HG03442 (cell line): ENCODE measurements around the gene SH3GL3.

Experiments
- ATAC-seq: cut with Tn5 transposase; IDR thresholded peaks from one replicate; pipeline ENCODE4 v1.9.1; 2021; ENCODE audit warnings: mild to moderate bottlenecking, moderate library complexity; ENCODE audit not compliant: unreplicated experiment

SH3GL3 gene

DNA sequence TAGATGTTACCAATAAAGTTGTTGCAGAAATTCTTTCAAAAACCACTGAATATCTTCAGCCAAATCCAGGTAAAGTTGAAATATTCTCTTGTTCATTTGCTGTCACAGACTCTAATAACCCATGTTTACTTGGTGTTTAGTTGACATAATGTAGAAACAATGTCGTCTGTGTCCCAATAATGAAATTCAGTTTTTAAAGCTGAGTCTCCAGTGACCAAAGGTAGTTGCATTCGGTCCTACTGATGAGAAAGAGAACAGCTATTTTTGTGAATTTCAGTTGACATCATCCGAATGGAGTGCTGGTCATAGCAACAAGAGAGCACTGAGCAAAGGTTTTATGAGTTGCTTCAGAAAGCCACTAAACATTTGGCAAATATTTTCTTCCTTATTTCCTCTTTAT lies 118.0 kb downstream of the SH3GL3 start:
- no peak for ATAC-seq

DNA sequence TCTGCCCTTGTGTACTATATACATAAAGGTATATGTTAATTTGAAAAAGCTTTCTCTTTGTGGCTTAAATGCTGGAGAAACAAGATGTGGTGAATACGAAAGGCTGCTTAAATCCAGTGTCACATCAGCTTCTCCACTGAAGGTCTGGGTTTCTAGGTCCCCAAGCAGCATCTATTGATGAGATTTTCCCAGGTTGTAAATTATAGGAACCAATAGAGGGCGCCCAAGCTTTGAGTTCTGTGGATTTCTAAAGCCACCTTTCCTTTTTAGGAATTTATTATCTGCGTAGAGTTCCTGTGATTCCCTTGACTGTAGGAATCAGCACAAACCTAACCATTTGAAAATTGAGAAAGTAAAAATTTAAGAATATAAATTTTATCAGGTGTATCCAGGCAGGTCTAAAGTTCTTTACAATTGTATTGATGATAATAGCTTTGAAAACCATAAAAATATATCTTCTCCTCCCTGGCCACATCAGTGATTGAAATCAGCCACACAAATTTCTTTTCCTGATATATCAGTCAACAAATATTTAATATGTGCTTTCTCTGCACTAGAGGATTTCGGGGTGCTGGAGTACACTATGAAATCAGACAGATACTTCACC lies 118.5 kb downstream of the SH3GL3 start:
- ATAC-seq: no peak

DNA sequence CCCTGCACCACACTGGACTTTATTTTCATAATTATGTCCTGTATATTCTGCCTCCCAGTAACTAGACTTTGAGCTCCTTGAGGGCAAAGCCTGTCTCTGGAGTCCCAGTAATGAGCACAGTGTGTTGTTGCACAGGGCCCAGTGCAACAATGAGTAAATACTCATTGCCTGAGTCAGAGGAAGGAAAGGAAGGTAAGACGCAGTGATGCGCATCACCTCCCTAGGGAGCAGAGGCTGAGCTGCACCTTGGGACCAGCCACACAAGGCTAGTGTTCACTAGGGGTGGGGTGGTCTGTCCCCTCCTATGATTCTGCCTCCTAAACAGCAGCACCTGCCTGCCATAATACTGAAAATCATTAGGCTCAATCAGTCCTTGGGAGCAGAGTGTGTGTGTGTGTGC lies 120.2 kb downstream of the SH3GL3 start:
- no peak for ATAC-seq

DNA sequence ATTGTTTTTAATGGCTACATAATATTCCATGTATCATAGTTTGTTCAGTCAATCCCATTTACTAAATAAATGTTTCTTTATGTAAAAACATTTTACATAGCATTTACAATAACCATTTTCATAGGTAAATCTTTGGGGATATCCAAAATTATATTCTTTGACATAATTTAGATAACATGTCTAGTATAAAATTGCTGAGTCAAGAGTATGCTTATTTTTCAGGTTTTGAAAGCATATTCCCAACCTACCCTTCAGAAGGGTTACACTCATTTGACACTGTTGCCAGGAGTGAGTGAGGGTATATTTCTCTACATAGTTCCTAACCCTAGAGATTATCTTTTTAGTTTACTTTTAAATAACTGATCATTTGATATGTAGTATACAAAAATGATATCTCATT lies 122.2 kb downstream of the SH3GL3 start:
- ATAC-seq: no peak

DNA sequence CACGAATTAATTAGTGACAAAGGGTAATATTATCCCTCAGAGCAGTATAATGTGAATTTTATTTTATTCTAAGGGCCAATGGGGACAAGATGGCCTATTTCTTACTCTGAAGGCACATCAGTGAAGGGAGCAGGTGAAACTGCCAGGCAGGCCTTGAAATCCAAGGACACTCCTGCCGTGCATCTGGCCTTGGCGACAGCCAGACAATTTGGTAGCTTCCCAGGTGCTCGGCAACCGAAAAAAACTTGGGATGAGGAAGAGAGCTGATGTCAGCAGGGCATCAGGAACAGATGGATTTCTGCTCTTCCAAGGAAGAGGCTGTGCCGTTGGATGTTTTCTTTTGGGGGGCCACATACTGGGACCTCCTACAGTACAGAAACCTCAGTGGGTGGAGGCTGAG lies 123.6 kb downstream of the SH3GL3 start:
- ATAC-seq: no peak

DNA sequence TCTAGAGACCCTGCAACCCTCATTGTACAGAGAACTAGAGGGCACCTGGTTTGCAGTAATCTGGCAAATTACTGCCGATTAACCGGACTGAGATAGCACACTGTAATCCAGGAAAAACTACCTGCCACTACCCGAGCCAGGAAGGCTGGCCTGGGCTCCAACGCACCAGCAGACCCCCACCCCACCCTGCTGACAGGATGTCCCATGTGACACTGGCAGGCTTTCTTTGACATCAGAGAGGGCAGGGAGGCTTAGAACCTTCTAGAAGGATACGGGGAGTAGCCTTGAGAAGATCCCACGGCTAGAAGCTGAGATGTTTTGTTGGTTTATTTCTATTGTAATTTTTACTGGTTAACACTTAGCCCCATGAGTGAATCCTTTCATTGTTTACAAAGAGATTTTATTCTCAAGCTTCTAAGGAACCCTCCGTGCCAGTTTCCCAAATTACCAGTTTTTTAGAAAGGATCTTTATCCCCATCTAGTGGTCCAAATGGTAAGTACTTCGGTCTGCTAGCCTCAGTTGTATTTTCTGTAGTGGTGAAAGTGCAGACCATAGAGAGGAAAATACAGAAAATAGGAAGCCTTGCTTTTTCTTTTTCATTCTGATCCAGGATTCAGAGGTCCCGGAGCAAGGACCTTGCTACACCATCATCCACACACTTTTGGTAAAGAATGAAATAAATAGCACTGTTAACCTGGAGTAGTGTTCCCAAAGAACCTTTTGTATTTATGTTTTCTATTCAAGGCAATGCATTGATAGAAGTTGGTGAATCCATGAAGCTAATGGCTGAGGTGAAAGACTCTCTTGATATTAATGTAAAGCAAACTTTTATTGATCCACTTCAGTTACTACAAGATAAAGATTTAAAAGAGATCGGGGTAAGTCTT lies 124.9 kb downstream of the SH3GL3 start:
- no peak for ATAC-seq

DNA sequence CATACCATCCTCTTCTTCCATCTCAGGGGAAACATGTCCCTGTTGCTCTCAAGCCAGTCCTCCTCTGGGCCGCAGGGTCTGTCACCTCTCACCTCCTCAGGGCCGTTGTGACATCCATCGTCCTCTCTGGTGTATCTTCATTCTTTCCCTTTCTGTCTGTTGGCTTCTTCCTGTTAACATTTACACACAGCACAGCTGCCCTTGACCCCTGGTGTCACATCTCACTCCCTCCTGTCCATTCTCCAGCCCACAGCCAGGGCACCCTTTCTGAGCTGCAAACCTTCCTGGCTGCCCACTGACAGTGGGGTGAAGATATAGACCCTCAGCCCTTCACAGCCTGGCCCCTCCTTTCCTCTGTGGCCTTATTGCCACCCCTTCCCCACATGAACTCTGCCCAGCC lies 127.2 kb downstream of the SH3GL3 start:
- no peak for ATAC-seq

DNA sequence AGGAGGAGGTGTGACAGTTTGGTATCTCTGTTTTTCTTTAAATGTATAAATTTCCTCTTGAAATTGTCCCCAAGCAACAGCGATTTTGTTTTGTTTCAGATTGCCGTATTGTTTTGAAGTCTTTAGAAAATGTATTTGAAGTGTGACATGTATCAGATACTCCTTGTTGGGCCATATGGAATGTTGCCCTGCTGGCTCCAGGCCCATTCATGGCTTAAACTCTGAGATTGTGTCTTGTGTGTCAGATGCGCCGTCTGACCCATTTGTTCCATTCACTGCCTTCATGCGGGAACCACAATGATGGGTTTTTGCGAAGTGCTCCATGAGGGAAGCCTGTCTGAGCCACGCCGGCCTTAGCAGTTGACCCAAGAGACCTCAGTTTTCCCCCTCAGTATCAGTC lies 131.6 kb downstream of the SH3GL3 start:
- no peak for ATAC-seq

DNA sequence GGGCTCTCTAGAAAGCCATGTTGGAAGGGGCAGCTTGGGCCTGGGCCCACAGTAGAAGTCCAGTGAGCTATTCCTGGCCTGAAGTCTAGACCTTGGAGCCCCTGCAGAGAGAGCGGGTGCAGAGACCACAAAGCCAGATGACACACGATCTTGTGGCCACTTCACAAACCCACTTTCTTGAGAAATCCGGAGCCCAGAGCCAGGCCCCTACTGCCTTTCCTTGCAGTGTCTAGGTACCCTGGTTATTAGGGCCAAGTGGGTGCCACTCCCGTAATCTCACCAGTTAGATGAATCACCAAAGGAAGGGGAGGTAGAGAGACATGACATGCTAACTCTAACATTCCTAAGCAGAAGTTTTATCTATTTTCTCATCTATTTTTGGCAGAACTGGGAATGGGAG lies 134.2 kb downstream of the SH3GL3 start:
- no peak for ATAC-seq

DNA sequence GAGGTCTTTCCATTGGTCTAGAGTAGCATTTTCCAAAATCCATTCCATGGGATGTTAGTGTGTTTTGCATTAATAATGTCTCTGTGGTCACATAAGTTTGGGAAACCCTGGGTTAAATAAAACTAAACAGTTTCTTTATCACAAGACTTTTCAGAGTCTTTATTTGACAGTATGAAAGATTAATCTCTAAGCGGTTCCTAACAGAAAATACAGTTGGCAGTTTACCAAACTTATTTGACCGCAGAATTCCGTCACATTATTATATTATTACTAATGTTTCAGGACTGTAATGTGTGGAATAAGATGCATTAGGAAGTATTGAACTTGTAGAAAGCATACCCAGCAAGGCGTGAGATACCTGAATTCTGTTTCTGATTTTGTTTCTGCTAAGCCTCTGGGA lies 135.2 kb downstream of the SH3GL3 start:
- no peak for ATAC-seq

DNA sequence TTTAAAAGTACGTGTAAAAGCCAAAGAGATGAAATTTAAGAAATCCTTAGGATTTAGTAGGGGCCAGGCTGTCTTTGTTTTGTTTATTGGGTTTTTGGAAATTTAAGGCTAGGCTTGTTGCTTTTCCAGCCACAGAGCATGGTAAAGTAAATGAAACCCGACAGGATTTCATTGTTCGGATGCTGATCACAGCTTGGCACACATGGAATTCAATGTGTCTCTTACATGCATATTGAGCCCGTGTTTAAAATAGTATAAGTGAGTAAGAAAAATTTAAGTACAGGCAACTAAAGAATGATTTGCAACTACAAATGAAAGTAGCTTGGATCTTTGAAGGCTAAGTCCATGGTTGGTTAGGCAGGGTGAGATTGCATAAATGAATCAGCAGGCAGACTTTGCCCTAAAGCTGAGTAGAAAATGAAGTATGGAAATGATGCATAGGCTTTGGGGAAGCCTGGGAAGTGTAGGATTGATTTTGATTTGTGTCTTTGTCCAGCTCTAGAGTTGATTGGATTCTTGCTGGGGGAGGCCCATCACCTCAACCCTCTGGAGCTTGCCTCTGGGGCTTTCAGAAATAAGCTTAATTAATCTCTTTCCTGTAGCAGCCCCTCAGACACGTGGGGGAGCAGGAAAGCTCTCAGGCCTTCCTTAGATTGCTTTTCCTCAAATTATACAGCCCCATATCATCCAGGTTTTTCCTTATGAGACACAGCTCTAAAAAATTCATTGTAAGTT lies 138.6 kb downstream of the SH3GL3 start:
- ATAC-seq: no peak

DNA sequence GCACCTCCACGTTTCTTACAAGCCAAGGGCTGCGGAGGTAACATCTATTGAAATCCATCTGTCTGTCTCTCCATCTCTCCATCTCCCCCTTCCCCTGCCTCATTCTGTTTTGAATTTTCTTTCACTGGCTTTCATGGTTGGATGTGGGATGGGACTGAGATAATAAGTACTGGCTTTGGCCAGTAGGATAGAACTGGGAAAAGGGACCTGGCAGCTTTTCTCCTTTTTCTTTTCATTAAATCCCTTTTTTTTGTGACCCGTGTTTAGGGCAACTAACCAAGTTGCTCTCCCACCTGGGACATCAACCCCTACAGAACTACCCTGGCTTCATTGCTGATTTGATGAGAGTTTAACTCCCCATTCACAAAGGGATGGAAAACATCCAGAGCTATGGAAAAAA lies 139.9 kb downstream of the SH3GL3 start:
- no peak for ATAC-seq

DNA sequence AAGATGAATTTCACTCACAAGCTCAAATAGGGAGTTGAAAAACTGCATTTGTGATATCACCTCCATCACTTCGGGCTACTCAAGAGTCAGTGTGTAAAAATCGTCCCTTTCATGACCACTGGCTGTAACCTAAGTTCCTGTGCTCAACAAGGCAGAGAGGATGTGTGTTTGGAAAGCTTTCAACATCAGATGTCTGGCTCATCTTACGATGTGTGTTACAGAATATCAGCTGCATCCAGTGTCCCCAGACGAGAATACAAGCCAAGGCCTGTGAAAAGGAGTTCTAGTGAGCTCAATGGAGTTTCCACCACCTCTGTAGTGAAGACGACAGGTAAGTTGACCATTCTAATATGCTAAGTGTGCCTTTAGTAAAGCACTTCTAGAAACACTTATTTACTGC lies 141.3 kb downstream of the SH3GL3 start:
- no peak for ATAC-seq

DNA sequence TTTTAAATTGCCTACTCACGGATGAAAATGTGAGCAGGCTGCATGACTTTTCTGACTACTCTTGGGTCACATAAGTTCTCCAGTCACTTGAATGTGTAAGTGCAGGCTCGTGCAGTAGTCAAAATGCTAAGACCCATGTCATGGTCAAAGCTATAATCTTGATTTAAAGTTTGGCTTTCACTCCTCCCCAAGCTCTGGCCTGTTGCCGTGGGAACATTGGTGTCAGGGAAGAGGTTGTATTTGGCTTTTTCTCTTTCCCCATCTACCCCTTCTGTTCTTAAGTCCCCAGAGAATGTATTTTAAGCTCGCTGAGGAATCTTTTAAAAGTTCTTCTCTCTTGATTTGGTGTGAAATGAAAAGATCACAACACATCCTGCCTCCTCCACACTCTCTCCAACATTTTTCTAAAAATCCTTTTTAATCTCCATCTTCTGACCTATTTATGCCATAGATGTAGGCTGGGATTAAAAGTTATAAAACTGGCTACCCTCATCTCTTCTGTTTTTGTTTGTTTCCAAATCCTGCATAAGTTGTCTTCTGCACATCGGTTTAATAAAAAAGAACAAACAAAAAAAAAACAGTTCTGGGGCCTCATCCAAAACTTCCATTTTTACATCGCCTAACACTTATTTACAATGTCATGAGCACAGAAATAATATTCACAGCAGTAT lies 145.4 kb downstream of the SH3GL3 start:
- no peak for ATAC-seq

DNA sequence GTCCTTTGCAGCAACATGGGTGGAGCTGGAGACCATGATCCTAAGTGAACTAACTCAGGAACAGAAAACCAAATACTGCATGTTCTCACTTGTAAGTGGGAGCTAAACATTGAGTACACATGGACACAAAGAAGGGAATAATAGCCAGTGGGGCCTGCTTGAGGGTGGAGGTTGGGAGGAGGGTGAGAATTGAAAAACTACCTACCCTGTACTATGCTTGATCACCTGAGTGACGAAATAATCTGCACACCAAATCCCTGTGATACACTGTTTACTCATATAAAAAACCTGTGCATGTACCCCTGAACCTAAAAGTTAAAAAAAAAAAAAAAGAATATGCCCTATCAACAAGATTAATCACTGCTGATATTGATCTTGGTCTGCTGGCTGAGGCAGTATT lies 148.1 kb downstream of the SH3GL3 start:
- no peak for ATAC-seq

DNA sequence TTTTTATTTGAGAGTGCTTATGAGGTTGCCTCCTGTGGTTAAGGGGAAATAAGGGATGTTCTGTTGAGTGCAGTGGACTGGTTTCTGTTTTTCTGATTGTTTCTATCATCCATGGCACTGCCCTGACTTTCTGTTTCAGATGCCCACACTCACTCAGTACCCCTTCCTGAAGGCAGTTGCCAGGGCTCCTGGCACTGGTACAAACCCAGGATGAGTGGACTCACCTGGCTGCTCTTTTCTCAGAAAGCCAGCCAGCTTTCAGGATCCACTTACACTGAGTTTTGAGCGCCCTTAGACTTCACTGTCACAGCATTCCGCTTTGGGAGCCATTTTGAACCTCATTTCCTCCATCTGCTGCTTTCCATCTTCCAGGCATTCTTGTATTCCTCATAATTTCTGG lies 150.9 kb downstream of the SH3GL3 start:
- no peak for ATAC-seq

DNA sequence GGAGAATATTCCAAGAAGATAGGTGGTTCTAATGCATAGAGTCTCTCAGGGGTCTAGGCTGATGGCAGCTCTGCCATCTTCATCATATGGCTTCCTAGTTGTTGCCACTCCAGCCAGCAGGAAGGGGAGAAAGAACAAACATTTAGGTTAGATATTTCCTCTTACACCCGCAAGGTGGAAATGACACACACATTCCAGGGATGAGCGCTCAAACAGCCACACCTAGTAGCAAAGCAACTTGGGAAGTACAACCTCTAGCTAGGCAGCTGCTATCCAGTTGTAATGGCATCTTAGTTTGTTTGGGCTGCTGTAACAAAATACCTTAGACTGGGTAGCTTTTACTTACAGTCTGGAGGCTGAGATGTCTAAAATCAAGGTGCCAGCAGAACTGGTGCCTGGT lies 154.9 kb downstream of the SH3GL3 start:
- no peak for ATAC-seq

DNA sequence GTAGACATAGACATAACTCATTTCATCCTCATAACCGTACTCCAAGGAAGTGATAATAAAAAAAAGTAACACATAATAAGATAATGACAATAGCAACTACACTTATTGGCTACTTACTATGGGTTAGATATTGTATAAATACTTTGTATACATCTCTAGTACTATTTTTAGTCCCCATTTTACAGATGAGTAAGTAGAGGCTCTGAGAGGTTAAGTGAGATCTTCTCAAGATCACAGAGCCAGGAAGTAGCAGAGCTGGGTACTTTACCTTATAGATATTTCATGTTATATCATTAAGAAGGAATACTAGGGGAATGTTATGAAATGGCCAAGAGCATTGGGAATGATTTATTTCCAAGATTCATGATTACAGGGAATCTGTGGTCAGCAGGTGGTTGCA lies 157.4 kb downstream of the SH3GL3 start:
- ATAC-seq: no peak

DNA sequence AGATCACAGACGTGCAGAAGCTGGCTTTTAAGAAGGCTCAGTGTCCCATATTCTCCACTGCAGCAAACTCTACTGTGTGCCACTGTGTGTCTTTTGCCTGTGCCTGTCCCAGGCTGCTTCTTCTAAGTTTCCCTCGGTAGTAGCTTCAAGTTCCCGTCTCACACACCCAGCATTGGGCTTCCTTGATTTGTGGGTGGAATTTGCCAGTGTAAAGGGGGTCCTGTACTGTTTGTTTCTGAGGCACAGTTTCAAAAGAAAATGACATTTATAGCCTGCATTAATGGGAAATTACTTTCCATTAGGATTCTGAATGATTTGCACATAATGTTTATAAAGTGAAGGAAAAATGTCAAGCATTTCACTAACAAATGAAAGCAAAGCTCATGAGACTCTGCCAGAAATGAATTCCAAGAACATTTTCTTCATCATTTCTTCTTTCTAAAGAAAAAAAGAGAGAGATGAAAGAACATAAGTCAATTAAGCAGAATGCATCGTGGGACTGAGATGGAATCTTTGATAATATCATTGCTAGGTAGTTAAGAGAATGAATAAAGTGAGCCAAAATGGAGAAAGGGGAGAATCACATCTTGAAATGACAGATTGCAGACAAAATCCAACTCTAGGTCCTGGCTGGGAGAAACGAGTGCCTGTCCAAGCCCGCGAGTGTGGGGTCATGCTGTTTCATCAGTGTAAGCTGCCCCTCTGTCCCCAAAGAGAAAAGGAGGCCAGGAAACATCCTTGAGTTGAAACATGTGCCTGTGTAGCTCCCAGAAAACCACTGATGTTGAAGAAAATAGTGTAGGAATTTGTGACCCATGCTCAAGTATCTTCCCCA lies 158.2 kb downstream of the SH3GL3 start:
- ATAC-seq: no peak

DNA sequence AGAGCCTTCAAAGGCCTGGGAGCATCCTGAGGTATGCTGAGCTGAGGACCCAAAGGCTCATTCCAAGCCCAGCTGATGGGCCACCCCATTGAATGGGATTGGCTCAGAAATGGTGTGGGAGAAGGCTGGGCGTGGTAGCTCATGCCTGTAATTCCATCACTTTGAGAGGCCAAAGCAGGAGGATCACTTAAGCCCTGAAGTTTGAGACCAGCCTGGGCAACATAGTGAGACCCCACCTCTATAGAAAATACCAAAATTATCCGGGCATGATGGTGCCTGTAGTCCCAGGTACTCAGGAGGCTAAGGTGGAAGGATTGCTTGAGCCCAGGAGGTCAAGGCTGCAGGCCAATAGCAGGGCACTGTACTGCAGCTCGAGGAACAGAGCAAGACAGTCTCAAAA lies 163.0 kb downstream of the SH3GL3 start:
- no peak for ATAC-seq
